GM08714 (cell line): ENCODE results near the gene TESMIN.

Experiments
- H3K4me3 ChIP-seq: fragments of 200-500 bp; sonication (Bioruptor generic); 2 replicates; pipeline ENCODE4 v1.5.1; 2014; ENCODE audit warnings: mild to moderate bottlenecking, low read length, inconsistent platforms
- ZNF274 ChIP-seq: IDR thresholded peaks from 2 replicates; pipeline ENCODE4 v1.6.1; 2012; ENCODE audit warnings: mild to moderate bottlenecking, low read depth, low read length

TESMIN gene

DNA sequence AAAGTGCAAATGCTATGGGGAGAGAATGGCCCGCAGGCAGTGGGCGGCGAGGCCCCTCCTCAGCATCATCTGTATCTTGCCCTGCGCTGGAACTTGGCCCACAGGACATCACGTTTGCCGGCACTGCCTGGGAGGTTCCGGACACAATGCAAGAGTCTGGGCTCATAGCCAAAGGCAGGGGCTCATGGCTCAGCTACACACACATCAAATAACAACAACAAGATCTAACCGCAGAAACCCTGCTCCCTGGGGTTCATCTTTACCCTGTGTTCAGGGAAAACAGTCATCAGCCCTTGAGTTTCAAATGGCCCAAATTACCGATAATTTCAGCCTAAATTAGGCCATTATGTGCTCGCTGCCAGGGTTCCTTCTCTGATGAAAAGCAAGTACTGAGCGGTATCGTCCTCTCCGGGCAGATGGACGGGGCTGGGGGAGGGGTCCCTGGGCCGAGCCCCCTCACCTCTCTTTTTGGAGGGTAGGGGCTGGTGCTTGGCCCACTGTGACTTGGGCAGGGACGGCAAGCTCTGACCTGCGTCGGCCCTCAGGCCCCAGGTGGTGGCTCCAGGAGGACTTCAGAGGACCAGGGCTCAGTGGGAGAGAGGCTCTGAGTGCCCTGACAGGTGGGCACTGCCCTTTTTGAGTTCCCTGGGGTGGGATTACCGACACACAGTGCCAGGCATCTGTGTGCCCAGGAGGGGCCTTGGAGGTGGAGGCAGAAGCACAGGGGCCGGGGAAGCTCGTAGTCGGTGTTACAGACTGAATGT is 92.0 kb downstream of the TESMIN start:
- no peak for TF ChIP-seq ZNF274
- H3K4me3 ChIP-seq = no peak overlapping the region

GRCh38 chr11:68658661-68659060 is 92.7 kb downstream of the TESMIN start:
- no peak overlapping the region for H3K4me3 ChIP-seq
- TF ChIP-seq ZNF274 = no peak

DNA sequence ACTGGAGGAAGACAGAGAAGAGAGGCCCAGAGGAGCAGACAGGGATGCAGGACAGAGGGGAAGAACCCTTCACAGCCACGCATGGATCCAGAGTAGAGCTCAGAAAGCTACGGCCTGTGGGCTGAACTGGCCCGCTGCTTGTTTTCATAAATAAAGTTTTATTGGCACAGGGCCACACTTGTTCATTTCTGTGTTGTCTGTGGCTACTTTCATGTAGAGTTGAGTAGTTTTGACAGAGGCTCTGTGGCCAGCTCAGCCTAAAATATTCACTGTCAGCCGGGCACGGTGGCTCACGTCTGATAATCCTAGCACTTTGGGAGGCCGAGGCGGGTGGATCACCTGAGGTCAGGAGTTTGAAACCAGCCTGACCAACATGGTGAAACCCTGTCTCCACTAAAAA is 93.2 kb downstream of the TESMIN start:
- H3K4me3 ChIP-seq = no peak overlapping the region
- no peak for TF ChIP-seq ZNF274
